Activated T-helper 1 cell treated with anti-CD3 and anti-CD28 coated beads, Interleukin-12 subunit alpha, Interleukin-12 subunit beta, Interleukin-2, Interleukin-4 antibody, amounts not matched to agents 30 ng/mL and 10 ng/mL and 1 ng/mL, durations not matched to agents 14 hours and 24 hours and 36 hours (primary cell): Measurements from ENCODE around the gene TIGAR. TPM values are rescaled to one million over a fixed set of nuclear protein-coding genes. Genes with fewer than 3 reads are reported as not detected.

ENCODE experiments used
- total RNA-seq: library from RNA; stranded (reverse); gene quantifications from 2 replicates; pipeline ENCODE4 v1.2.3, GENCODE V29; 2022

TIGAR gene
- total RNA-seq, 1 donor from 2014 or later = 14.4 TPM

Other genes with a start within 250 kb of the TIGAR start
- gene CCND2, start 47.5 kb upstream of the TIGAR start, total RNA-seq = 548 and 549 TPM in 2 replicates
- gene FGF23, start 58.5 kb downstream of the TIGAR start, total RNA-seq = not detected in 2 replicates
- gene FGF6, start 124.6 kb downstream of the TIGAR start, total RNA-seq = not detected in 2 replicates
- 34.1 and 39.4 TPM in 2 replicates for gene RAD51AP1, start 217.7 kb downstream of the TIGAR start, total RNA-seq
- gene DYRK4, start 241.0 kb downstream of the TIGAR start, total RNA-seq = 25.7 and 29.8 TPM in 2 replicates